Keratinocyte (primary cell): ENCODE results near the gene ANKDD1B.

Experiments
- CTCF ChIP-seq, 3 experiments: IDR thresholded peaks in 1 of 3; conservative IDR thresholded peaks in 1 of 3; optimal IDR thresholded peaks in 1 of 3; 2 replicates in 2 of 3; 3 replicates in 1 of 3; pipeline versions ENCODE3 to v1.5.1; 2011; ENCODE audit warnings: low read length in 3 of 3, mild to moderate bottlenecking in 3 of 3, moderate library complexity in 2 of 3, control low read depth in 1 of 3, inconsistent platforms in 1 of 3; ENCODE audit not compliant: insufficient read depth in 2 of 3; ENCODE audit errors: extremely low read depth in 1 of 3
- EZH2 ChIP-seq: IDR thresholded peaks from one replicate; pipeline ENCODE4 v1.6.1; 2012; ENCODE audit warnings: inconsistent platforms, mild to moderate bottlenecking, low read length, moderate library complexity

GRCh38 chr5:75648712-75649111 is 37.5 kb downstream of the ANKDD1B start:
- TF ChIP-seq CTCF (optimal IDR thresholded peaks at IDR 0.05 in 1 of 3, IDR thresholded peaks at IDR 0.05 in 1 of 3, conservative IDR thresholded peaks at IDR 0.05 in 1 of 3; ENCODE audit: extremely low read depth in 1 of 3, insufficient read depth in 2 of 3, low read length in 3 of 3) (no peak), EZH2 (no peak)
